HEK293 (cell line): ENCODE results near the gene ANKRD60.

Experiments used
- CTCF ChIA-PET: fragments of 350-600 bp; formaldehyde crosslinking; extraction: SDS; loops from one replicate; lab custom pipeline; 2021; ENCODE audit warnings: antibody characterized with exemption; lab: Yijun Ruan, JAX
- POLR2A ChIA-PET: fragments of 300-600 bp; formaldehyde crosslinking; extraction: SDS; loops from one replicate; lab custom pipeline; 2020; ENCODE audit warnings: antibody characterized with exemption, inconsistent platforms; lab: Yijun Ruan, JAX
- H3K27ac ChIP-seq: fragments of 200-500 bp; sonication (Bioruptor generic); 2 replicates; pipeline ENCODE4 v1.5.1; 2014; ENCODE audit warnings: low read depth, low read length, control low read depth, inconsistent platforms; ENCODE audit errors: extremely low read depth
- H3K36me3 ChIP-seq, 2 experiments: fragments of 200-500 bp in 1 of 2; sonication (Bioruptor generic) in 1 of 2; 1 replicate in 1 of 2; 2 replicates in 1 of 2; pipeline ENCODE4 v1.5.1; 2014 to 2017; ENCODE audit warnings: inconsistent platforms in 2 of 2, low read length in 2 of 2; ENCODE audit not compliant: control insufficient read depth in 2 of 2, insufficient read depth in 1 of 2
- H3K4me1 ChIP-seq: fragments of 200-500 bp; sonication (Bioruptor generic); 2 replicates; pipeline ENCODE4 v1.5.1; 2014; ENCODE audit warnings: mild to moderate bottlenecking, low read length, inconsistent platforms; ENCODE audit not compliant: control insufficient read depth, insufficient read depth
- H3K4me3 ChIP-seq: 2 replicates; pipeline ENCODE4 v1.5.1; 2011; ENCODE audit warnings: low read depth, mild to moderate bottlenecking, control low read depth, low read length, moderate library complexity
- H3K9me3 ChIP-seq: fragments of 200-500 bp; sonication (Bioruptor generic); 2 replicates; pipeline ENCODE4 v1.5.1; 2014; ENCODE audit warnings: low read depth, low read length, inconsistent platforms; ENCODE audit not compliant: control insufficient read depth, insufficient read depth
- KLF17 ChIP-seq: fragments of 450-650 bp; formaldehyde crosslinking; IDR thresholded peaks from 2 replicates; pipeline ENCODE4 v1.5.1; 2016; ENCODE audit warnings: missing biosample characterization, missing genetic modification characterization
- OVOL3 ChIP-seq: fragments of 450-650 bp; formaldehyde crosslinking; IDR thresholded peaks from 2 replicates; pipeline ENCODE4 v1.5.1; 2016; ENCODE audit warnings: missing biosample characterization, missing genetic modification characterization
- SCRT2 ChIP-seq: fragments of 450-650 bp; formaldehyde crosslinking; IDR thresholded peaks from 2 replicates; pipeline ENCODE4 v1.5.1; 2016; ENCODE audit warnings: missing biosample characterization, missing genetic modification characterization
- TSHZ1 ChIP-seq: fragments of 450-650 bp; formaldehyde crosslinking; IDR thresholded peaks from 2 replicates; pipeline ENCODE4 v1.5.1; 2016; ENCODE audit warnings: missing biosample characterization, missing genetic modification characterization, borderline replicate concordance
- YY2 ChIP-seq: fragments of 450-650 bp; formaldehyde crosslinking; IDR thresholded peaks from 2 replicates; pipeline ENCODE4 v1.5.1; 2016; ENCODE audit warnings: missing biosample characterization, missing genetic modification characterization
- ZBTB11 ChIP-seq: fragments of 450-650 bp; formaldehyde crosslinking; conservative IDR thresholded peaks from 2 replicates; pipeline ENCODE4 v1.5.1; 2016; ENCODE audit warnings: low read depth, missing biosample characterization, missing genetic modification characterization
- ZBTB21 ChIP-seq: fragments of 450-650 bp; formaldehyde crosslinking; IDR thresholded peaks from 2 replicates; pipeline ENCODE4 v1.5.1; 2017; ENCODE audit warnings: missing biosample characterization, missing genetic modification characterization
- ZNF16 ChIP-seq: fragments of 450-650 bp; formaldehyde crosslinking; IDR thresholded peaks from 2 replicates; pipeline ENCODE4 v1.5.1; 2016; ENCODE audit warnings: low read depth, missing biosample characterization, missing genetic modification characterization
- ZNF248 ChIP-seq: fragments of 450-650 bp; formaldehyde crosslinking; IDR thresholded peaks from 2 replicates; pipeline ENCODE4 v1.5.1; 2017; ENCODE audit warnings: missing biosample characterization, missing genetic modification characterization
- ZNF366 ChIP-seq: fragments of 450-650 bp; formaldehyde crosslinking; conservative IDR thresholded peaks from 2 replicates; pipeline ENCODE4 v1.5.1; 2016; ENCODE audit warnings: missing biosample characterization, missing genetic modification characterization
- ZNF426 ChIP-seq: fragments of 450-650 bp; formaldehyde crosslinking; IDR thresholded peaks from 2 replicates; pipeline ENCODE4 v1.5.1; 2017; ENCODE audit warnings: missing biosample characterization, missing genetic modification characterization, mild to moderate bottlenecking, inconsistent platforms, moderate library complexity
- ZNF629 ChIP-seq: fragments of 450-650 bp; formaldehyde crosslinking; IDR thresholded peaks from 2 replicates; pipeline ENCODE4 v1.5.1; 2017; ENCODE audit warnings: missing biosample characterization, missing genetic modification characterization
- ZNF670 ChIP-seq: fragments of 450-650 bp; formaldehyde crosslinking; IDR thresholded peaks from 2 replicates; pipeline ENCODE4 v1.5.1; 2016; ENCODE audit warnings: missing biosample characterization, missing genetic modification characterization, low read depth

The ANKRD60 gene

GRCh38 chr20:58224974-58225373, 3.5 kb downstream of the ANKRD60 start:
- CTCF ChIA-PET = interaction anchor here (0.8 to 2.5 kb wide), 3 partner anchors 9 to 15 kb away, joined by 3 to 10 read pairs (median 3); no protein-coding TSS in a partner anchor
- H3K4me3 ChIP-seq = no peak overlapping the region
- H3K4me1 ChIP-seq = no peaks in the 10 kb centered on the region
- TF ChIP-seq ZBTB21 (tag by site-specific recombination) (peak; percentile 27; the same call in 1 of the 2 replicates), SCRT2 (tag by site-specific recombination) (peak; percentile 64), ZNF629 (tag by site-specific recombination) (0 out of 2 replicates have a peak, but pooled peaks have one; percentile 13), ZBTB11 (tag by site-specific recombination) (no peak)
- TF ChIP-seq, all 188 proteins: peak for 3
- H3K9me3 ChIP-seq = no peaks in the 10 kb centered on the region
- H3K36me3 ChIP-seq = no peaks in the 10 kb centered on the region
- no peak overlapping the region for H3K27ac ChIP-seq
- POLR2A ChIA-PET = no interaction called here

GRCh38 chr20:58224097-58224496, 4.4 kb downstream of the ANKRD60 start:
- no peak overlapping the region for H3K4me3 ChIP-seq
- TF ChIP-seq OVOL3 (tag by site-specific recombination) (no peak), ZNF670 (tag by site-specific recombination) (no peak), YY2 (tag by site-specific recombination) (no peak), ZNF16 (tag by site-specific recombination) (no peak), KLF17 (no peak), TSHZ1 (tag by site-specific recombination) (no peak), ZNF248 (tag by site-specific recombination) (no peak), ZNF366 (tag by site-specific recombination) (no peak), ZNF426 (tag by site-specific recombination) (no peak)
- TF ChIP-seq, all 188 proteins: peak for 0
- Histone ChIP-seq H3K9me3 (no peaks in the 10 kb centered on the region), H3K27ac (no peak overlapping the region), H3K4me1 (no peaks in the 10 kb centered on the region), H3K36me3 (no peaks in the 10 kb centered on the region)
- ChIA-PET CTCF (interaction anchor here (1.0 to 2.5 kb wide), 2 partner anchors 10 to 12 kb away, joined by 3 to 10 read pairs; no protein-coding TSS in a partner anchor), POLR2A (no interaction called here)
